Cardiac septum (tissue), 1 donor: ENCODE measurements around the gene ILDR2. TPM values are rescaled to one million over a fixed set of nuclear protein-coding genes. Genes with fewer than 3 reads are reported as not detected.

Source experiments
- DNase-seq: peaks from one replicate; pipeline ENCODE4 v3.0.0-alpha.2; 2020; ENCODE audit warnings: low spot score
- intact Hi-C: fragments of 100-400 bp; cut with DNase I; formaldehyde crosslinking; loops from one replicate; pipeline ENCODE4 v1.14.0; 2022
- total RNA-seq: library from RNA; stranded (reverse); fragmentation: NEBNext Ultra II Directional; extraction: Animal tissue kit (Norgen Biotek cat#: 25700); gene quantifications from one replicate; pipeline ENCODE4 v1.2.1, GENCODE V29; 2021
- donor health status: DM: no; HTN: no; CAD: no.

The ILDR2 gene
- total RNA-seq, 1 donor from 2014 or later: 23.1 TPM

DNA sequence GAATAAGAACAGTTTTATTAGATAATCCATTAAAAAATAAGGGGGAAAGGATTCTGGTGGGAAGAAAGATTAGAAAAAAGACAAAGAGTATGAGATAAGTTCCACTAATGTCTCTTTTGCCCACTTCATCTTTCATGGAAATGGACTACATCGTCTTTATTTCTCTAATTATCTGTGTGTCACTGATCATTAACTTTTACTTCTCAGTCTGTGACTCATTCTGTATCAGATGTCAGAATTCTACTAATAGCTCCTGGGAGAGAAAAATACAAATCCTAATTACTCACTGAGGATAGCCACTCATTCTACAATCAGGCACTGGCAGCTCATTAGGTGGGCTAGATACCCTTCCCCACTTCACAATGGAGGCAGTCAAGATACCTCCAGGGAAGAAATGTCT is 41.7 kb downstream of the ILDR2 start:
- intact Hi-C loops: no loop called here
- no peak for DNase-seq

DNA sequence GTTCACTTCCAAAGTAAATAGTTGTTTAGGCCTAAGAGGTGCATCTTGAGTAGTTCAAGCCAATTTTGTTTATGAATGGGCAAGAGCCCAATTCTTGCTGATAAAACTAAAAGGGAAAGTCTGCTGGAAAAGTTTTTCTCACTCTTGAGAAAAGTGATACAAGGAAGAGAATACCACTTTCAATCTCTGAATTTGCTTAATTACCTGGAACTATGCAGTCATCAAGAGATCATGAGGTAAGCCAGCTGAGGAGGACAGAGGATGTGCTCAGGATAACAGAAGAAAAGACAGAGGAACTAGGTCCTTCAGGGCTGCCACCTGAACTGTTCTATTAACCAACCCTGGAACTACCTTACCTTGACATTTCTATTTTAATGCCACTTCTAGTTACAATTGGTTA is 42.2 kb downstream of the ILDR2 start:
- DNase-seq: no peak
- intact Hi-C loops: no loop called here

DNA sequence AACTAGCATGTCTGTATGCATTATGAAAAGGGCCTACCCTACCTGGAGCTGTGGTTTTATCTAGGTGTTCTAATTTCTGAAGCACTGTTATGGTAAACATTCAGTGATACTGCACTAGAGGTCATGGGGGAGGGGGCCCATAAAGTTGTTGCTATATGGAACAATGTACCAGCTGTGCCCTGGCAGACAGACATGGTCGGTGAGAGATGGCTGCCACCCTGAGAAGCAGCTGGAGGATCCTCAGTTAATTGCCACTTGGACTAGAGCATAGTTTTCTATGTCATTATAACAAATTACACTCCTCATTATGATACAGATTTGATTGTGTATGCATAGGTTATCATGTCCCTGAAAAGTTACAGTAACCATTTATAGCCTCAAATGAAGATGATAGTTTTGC is 45.4 kb downstream of the ILDR2 start:
- intact Hi-C loops: no loop called here

DNA sequence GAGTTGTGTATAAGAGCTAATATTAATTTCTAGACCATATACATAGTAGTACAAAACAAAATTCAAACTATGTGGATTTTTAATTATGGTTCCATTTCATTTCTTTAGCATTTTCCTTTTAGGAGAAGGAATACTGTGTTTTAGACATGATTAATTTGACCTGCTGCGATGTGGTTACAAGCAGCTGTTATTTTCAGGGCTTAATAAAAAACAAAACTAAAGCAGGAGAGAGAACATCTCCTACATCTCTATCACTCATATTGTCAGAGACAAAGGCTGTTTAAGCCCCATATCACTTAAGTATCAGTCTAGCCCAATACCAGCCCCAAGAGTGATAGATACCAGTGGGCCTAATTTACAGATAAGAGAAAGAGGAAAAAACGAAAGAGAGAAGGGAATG is 47.6 kb downstream of the ILDR2 start:
- no peak for DNase-seq
- intact Hi-C loops: no loop called here

More for the DNA sequence above, 45.4 kb downstream of the ILDR2 start:
- DNase-seq: no peak

DNA sequence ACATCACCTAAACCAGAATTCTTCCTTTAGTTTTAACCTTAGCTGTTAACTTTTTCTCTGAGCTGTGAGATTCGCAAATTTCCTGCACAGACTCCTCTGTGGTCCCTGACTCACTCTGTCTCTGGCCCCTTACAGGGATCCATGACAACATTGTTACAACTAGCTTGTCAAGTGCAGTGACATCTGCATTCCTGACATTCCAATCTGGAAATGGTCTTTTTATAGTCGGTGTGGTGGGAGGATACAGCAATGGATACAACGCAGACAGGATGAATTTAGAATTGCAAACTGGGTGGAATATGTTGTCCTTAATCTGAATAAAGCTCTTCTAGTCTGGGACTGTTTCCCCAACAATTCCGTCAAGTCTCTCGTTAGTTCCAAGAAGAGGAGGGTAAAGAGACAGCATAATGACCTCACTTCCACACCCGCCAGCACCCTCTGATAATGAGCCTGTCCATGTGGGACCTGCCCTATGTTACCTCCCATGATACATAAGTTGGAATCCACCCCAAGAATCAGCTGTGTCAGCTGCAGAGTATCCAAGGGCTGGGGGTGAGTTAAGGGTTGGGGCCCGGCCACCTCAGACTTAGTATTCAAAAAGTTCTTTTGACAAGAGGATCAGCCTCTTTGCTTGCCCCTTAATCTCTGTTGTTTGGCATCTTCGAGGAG is 49.4 kb downstream of the ILDR2 start:
- intact Hi-C loops: loop anchor here (1.0 kb wide), 1 partner anchor 26 kb away; no protein-coding TSS in a partner anchor
- DNase-seq: no peak

DNA sequence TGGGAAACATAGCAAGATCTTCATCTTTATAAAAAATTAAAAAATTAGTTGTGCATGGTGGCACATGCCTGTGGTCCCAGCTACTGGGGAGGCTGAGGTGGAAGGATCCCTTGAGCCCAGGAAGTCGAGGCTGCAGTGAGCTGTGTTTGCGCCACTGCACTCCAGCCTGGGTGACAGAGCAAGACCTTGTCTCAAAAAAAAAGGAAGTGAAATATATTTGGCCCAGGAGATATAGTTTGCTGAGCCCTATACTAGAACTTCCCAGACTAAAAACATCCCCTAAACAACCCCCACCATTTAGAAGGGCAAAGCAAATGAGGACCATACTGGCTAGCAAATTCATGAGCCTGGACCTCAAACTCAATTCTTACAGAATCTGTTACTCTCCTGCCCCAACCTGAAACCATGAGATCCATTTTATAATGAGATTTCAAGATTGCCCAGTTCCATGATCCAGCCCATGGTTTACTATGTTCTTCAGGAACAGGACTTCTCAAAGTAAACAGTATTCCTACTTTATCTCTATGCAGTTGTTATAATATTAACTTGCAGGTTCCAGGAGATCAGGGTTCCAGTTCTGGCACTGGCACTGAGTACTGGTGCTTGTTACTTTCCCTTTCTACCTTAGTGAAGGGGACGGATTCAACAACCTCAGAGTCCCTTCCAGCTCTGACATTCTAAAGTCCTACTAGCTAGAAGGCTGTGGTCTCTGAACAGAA is 50.4 kb downstream of the ILDR2 start:
- DNase-seq: no peak
- intact Hi-C loops: loop anchor here (1.0 to 5.0 kb wide), 2 partner anchors 27 to 47 kb away; no protein-coding TSS in a partner anchor

DNA sequence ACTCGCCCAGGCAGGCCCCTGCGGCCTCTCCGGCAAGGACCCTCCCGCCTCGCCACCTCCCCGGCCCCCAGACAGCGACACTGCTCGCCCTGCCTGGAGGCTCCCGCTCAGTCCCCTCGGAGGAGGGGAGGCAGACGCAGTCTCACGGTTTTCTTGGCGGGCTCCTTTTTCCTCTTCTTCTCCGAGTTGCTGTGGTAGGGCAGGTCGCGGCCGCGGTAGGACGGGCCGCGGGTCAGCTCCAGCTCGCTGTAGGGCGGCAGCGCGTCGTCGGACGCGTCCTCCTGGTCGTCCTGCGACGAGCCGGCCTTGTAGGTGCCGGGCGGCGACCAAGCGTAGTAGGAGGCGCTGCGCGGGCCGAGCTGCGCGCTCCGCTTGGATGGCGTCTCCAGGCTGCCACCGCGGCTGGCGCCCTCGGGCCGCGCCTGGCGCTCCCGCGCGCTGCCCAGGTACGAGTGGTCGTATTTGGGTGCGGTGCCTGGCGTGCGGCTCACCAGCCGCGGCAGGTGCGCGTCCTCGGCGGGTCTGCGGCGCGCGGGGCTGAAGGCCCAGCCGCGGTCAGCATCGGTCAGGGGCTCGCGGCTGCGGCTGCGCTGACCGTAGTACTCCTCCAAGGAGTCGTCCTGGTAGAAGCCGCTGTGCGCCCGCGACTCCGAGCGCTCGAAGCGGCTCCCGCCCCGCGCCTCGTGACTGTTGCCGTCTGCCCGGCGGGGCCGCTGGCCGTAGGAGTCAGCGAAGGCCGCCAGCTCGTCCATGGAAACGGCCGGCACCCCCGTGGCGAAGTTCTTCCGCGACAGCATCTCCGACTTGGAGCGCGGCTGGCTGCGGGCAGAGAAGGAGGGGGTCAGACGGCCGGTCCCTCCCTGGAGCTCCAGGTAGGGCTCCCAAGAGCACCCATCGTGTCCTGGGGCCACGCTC is 54.5 kb downstream of the ILDR2 start:
- DNase-seq: no peak
- intact Hi-C loops: loop anchor here (5.0 kb wide), 1 partner anchor 51 kb away; no protein-coding TSS in a partner anchor

DNA sequence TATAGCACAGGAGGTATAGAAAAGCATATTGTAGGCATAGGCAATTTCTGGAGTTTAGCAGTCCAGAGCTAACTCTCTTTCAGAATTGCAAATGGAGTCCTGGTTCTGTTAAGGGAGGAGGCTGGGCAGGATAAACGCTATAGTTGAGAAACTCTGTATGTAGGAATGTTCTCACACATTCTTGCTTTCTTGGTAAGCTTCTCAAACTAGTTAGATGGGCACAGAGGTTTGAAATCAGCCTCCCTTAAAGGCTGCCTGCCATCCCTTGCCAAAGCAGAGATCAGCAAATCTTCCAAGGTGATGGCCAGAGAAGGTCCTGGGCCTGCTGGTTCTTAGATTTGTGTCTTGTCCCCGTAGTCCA is 56.4 kb downstream of the ILDR2 start:
- intact Hi-C loops: no loop called here
- no peak for DNase-seq

DNA sequence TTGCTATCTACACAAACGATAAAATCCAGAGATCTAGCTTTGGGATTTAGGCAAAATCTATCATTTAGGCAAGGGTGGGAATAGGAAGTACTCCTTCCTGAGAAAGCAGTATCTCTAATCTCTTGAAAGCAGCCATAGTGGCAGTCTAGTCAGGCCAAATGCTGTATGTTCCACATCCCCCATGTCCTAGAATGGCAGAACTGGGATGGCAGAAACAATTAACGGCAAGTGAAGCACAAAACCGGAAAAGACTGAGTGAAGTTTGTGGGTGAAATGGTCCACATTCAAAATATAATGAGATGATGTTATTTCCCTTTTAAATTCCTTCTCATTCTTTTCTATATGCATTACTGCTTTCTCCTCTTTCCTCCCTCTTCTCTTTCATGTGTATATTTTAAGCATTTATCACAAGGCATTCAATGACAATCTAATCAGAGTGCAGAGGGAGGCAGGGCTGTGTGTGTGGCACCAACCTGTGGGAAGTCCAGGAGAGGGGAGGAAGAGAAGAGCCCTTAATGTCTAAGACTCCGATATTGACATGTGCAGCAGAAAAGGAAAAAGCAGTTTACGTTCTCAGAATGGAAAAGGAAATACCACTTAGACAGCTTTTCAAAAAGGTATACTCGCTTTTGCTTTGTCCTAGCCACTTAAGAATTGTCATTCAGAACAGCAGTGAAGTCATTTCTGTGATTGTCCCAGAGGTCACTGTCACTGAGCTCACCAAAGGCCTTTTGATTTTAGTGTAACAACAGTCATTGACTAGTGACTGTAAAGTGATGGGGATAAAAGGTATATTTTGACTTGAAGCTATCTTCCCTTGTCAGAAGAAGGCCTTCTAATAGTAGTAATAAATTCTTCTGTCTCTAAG is 57.0 kb downstream of the ILDR2 start:
- intact Hi-C loops: no loop called here
- no peak for DNase-seq

DNA sequence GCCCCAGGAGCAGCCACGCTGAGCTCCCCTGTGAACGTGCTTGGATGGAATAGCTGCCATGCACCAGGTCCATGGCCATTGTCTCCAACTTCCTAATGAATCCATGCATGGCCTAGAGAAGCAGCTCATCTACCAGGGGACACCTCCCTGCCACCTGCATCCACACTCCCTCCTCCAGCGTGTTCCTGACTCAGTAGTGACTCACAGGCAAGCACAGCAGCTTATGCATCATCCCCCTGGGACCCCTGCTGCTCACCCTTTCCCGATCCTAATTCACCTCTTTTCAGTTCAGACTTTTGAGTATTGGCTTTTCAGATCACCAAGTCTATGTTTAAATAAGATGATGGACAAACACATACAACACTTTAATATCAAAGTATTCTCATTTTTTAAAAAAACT is 59.4 kb downstream of the ILDR2 start:
- intact Hi-C loops: no loop called here
- no peak for DNase-seq

DNA sequence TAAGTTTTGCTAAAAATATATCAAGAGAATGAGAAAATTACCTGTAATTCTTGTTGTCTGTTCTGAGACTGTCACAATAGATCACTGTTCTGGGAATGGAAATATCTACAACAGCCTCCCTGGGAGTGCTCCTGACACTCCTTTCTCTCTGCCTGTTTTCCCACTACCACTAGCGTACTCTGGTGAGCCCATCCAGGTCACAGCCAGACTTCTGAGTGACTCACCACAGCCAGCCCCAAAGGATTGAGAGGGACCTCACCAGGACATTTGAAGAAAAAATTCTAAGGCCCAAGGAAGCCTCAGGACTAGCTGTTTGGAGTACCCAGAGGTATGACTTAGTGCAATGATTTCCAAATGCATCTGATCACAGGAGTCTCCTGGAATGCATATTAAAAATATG is 60.3 kb downstream of the ILDR2 start:
- DNase-seq: no peak
- intact Hi-C loops: no loop called here

DNA sequence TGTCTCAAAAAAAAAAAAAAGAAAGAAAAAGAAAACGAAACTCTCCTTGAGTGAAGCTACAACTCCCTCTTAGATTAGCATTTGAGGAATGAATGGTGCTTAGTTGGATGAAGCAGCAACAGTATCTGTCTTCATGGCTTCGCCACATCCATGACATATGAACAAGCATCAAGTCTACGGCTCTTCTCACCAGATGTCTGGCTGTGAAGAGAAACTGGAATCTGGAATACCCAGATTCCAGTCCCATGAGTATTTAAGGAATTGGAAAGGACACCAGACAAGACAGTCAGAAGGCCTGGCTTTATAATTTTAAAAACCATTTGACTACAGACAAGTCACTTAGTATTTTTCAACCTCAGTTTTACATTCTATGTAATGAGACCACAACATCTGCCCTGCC is 61.2 kb downstream of the ILDR2 start:
- DNase-seq: no peak
- intact Hi-C loops: no loop called here

DNA sequence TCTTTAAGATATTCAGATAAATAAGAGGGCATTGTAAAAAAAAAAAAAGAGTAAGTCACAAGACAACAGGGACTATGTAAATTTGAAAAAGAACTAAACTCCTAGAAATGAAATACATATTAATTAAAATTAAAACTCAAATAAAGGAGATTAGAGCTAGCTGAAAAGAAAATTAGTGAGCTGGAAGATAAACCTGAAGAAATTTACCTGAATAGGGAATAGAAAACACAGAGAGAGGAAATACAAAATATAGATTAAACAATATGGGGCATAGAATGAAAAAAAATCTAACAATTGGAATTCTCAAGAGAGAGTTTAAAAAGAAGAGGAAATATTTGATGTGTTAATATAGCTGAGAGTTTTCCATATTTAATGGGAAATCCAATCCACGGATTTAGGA is 63.7 kb downstream of the ILDR2 start:
- intact Hi-C loops: no loop called here
- DNase-seq: no peak

DNA sequence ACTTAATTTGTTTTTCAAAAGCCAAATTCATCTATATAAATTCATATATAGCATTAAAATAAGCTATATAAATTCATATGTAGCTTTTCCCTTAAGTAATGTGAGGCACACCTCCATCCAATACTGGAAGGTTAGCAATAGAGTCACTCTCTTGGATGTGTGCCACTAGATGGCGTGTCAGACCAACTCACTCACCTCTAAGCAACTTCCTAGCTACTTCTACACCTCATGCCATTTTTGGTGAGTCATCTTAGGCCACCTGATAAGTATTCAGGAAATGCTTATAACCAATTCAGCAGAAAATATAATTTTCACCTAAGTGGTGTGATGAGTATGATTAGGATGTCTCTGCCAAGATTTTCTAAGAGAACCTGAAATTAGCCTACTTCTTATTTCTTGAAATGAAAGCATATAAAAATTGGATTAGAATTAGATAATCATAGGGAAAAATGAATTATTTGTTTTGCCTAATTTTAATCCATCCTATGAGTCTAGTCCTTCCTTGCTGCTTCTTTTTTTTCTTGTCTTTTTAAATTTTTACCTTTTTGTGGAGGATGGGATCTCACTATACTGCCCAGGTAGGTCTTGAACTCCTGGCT is 64.8 kb downstream of the ILDR2 start:
- intact Hi-C loops: loop anchor here (1.0 kb wide), 1 partner anchor 147 kb away; no protein-coding TSS in a partner anchor
- DNase-seq: no peak

DNA sequence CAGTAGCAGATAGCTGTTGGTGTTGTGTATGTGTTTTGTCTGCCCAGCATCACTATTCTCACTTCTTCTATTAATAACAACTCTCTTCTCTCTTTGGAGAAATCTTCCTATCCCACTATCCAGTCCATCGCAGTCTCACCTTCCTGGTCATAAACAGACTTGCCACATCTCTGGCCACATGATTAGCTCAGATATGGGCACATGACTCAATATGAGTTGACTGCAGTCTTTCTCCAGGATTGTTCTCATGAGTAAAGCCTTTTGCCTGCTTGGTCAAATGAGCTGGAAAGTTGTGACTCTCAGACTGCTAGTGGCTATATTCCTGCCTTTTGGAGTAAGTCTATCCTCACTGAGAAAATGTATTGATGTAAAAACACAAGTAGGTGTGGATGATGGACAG is 66.4 kb downstream of the ILDR2 start:
- intact Hi-C loops: no loop called here
- no peak for DNase-seq

DNA sequence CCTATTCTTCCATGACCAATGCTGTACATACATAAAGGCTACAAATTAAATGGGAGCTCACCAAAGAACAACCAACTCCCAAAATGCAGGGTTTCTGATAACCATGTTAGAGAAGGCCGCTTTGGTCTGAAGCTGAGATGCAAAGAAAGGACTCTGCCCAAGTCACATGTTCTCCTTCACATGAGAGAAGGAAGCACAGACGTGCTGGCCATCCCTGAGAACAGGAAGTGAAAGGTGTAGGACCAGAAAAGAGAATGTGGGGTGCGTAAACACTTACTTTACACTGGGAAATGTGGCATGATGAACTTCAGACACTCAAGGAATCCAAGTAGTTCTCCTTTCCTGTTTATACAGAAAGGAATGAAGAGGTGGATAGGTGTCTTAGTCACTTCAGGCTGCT is 67.6 kb downstream of the ILDR2 start:
- intact Hi-C loops: loop anchor here (2.0 kb wide), 1 partner anchor 149 kb away; no protein-coding TSS in a partner anchor
- DNase-seq: no peak

DNA sequence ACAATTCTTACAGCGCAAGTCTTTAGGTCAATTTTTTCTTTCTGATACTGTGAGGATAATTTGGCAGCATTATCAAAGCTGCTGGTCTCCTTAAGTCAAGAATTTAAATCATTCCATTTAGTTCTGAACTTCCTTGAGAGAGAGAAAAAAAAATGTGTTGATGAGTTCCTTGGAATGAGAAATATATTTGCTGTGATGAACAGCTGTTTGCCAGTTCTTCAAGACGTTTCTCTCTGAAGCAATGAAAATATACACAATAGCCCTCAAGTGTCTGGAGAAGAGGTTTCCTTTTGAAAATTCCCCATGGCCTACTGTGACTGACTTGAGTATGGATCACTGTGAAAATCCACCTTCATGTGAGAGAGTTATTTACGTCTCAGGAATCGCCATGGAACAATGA is 68.3 kb downstream of the ILDR2 start:
- no peak for DNase-seq
- intact Hi-C loops: loop anchor here (2.0 kb wide), 1 partner anchor 150 kb away; no protein-coding TSS in a partner anchor

DNA sequence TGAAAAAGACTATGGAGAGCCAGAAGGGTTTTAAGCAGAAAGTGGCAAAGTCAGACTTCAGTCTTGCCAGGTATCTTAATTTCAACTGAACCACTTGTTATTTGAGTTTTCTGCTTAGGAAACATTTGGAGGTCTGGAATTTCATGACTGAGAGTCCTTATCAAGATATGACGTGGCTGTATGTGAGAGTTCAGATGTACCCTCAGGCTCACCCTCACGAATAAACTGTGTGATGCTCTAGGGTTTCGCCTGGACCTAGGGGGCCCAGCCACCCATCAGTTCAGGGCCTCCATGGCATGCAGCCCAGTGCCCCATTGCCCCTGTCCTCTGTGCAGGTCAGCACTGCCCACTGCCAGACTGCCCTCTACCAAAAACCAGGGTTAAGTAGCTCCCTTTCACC is 68.7 kb downstream of the ILDR2 start:
- intact Hi-C loops: loop anchor here (2.0 kb wide), 1 partner anchor 150 kb away; no protein-coding TSS in a partner anchor
- DNase-seq: no peak

DNA sequence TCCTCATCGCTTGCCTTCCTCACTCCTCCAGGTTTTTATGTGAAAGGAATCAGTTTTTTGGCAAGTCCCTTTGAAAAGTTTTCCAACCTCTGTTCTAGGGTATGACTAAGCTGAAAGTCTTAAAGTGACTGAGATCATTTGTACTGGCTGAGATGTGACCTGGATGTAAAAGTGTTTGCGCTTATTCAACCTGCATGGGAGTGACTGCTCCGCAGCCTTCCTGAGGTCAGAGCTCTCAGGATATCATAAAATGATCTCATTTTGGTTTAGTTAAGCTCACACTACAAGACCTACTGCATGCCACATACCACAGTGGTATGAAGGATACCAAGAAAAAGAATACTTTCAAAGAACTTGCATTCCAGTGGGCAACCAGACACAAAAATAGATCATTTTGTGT is 69.4 kb downstream of the ILDR2 start:
- DNase-seq: no peak
- intact Hi-C loops: loop anchor here (2.0 kb wide), 1 partner anchor 151 kb away; no protein-coding TSS in a partner anchor
